H9 (cell line): ENCODE results near the gene CPT1B. TPM values are rescaled to one million over a fixed set of nuclear protein-coding genes. Genes with fewer than 3 reads are reported as not detected.

Experiments
- DNase-seq: peaks from one replicate; pipeline ENCODE4 v3.0.0-alpha.2; 2017
- H2AFZ ChIP-seq: one replicate; pipeline ENCODE4 v1.6.1; 2013; ENCODE audit warnings: mild to moderate bottlenecking, low read length, control low read depth, moderate library complexity
- H2AK5ac ChIP-seq: 2 replicates; pipeline ENCODE4 v1.6.1; 2013; ENCODE audit warnings: low read length, control low read depth, mixed read lengths; ENCODE audit not compliant: insufficient read length
- H2BK120ac ChIP-seq: one replicate; pipeline ENCODE4 v1.6.1; 2013; ENCODE audit warnings: low read depth, mild to moderate bottlenecking, low read length, control low read depth, inconsistent platforms; ENCODE audit not compliant: poor library complexity, severe bottlenecking
- H2BK12ac ChIP-seq: 2 replicates; pipeline ENCODE4 v1.6.1; 2013; ENCODE audit warnings: low read length, control low read depth, mixed read lengths, low read depth; ENCODE audit not compliant: insufficient read length
- H2BK15ac ChIP-seq: 2 replicates; pipeline ENCODE4 v1.6.1; 2013; ENCODE audit warnings: low read depth, low read length, control low read depth
- H2BK20ac ChIP-seq: one replicate; pipeline ENCODE4 v1.6.1; 2013; ENCODE audit warnings: low read depth, mild to moderate bottlenecking, low read length, control low read depth, inconsistent platforms; ENCODE audit not compliant: poor library complexity, severe bottlenecking
- H2BK5ac ChIP-seq: 2 replicates; pipeline ENCODE4 v1.6.1; 2013; ENCODE audit warnings: low read length, control low read depth, mixed read lengths; ENCODE audit not compliant: insufficient read length
- H3K14ac ChIP-seq: 2 replicates; pipeline ENCODE4 v1.6.1; 2013; ENCODE audit warnings: low read length, control low read depth; ENCODE audit not compliant: insufficient read depth
- H3K18ac ChIP-seq: 2 replicates; pipeline ENCODE4 v1.6.1; 2013; ENCODE audit warnings: low read depth, mild to moderate bottlenecking, mixed read lengths, low read length, control low read depth; ENCODE audit not compliant: insufficient read length
- H3K23ac ChIP-seq: 2 replicates; pipeline ENCODE4 v1.6.1; 2013; ENCODE audit warnings: low read length, control low read depth, mixed read lengths, low read depth; ENCODE audit not compliant: insufficient read length
- H3K23me2 ChIP-seq: 2 replicates; pipeline ENCODE4 v1.6.1; 2013; ENCODE audit warnings: low read depth, mild to moderate bottlenecking, mixed read lengths, low read length, control low read depth; ENCODE audit not compliant: insufficient read length, poor library complexity, severe bottlenecking
- H3K27ac ChIP-seq: 2 replicates; pipeline ENCODE4 v1.5.1; 2013; ENCODE audit warnings: low read length, control low read depth, mixed read lengths, low read depth; ENCODE audit not compliant: insufficient read length
- H3K27me3 ChIP-seq: 2 replicates; pipeline ENCODE4 v1.6.1; 2013; ENCODE audit warnings: low read length, control low read depth, inconsistent platforms; ENCODE audit not compliant: insufficient read depth
- H3K4ac ChIP-seq: 2 replicates; pipeline ENCODE4 v1.6.1; 2013; ENCODE audit warnings: low read depth, mild to moderate bottlenecking, control low read depth, inconsistent platforms, low read length, moderate library complexity
- H3K4me1 ChIP-seq: 2 replicates; pipeline ENCODE4 v1.6.1; 2013; ENCODE audit warnings: low read length, control low read depth, inconsistent platforms; ENCODE audit not compliant: insufficient read depth
- H3K4me2 ChIP-seq: 2 replicates; pipeline ENCODE4 v1.6.1; 2013; ENCODE audit warnings: low read length, control low read depth, mixed read lengths; ENCODE audit not compliant: insufficient read length, insufficient read depth
- H3K56ac ChIP-seq: 2 replicates; pipeline ENCODE4 v1.6.1; 2013; ENCODE audit warnings: low read depth, mild to moderate bottlenecking, mixed read lengths, low read length, control low read depth; ENCODE audit not compliant: insufficient read length
- H3K79me1 ChIP-seq: 2 replicates; pipeline ENCODE4 v1.6.1; 2013; ENCODE audit warnings: low read depth, mild to moderate bottlenecking, moderate library complexity, low read length, control low read depth, inconsistent platforms; ENCODE audit not compliant: insufficient read depth, poor library complexity, severe bottlenecking
- H3K79me2 ChIP-seq: 2 replicates; pipeline ENCODE4 v1.6.1; 2013; ENCODE audit warnings: low read length, control low read depth, inconsistent platforms; ENCODE audit not compliant: insufficient read depth
- H3K9ac ChIP-seq: 2 replicates; pipeline ENCODE4 v1.6.1; 2013; ENCODE audit warnings: low read length, control low read depth, mixed read lengths; ENCODE audit not compliant: insufficient read length; ENCODE audit errors: extremely low read depth
- H3K9me3 ChIP-seq: one replicate; pipeline ENCODE4 v1.6.1; 2013; ENCODE audit warnings: low read depth, low read length, inconsistent platforms; ENCODE audit not compliant: control insufficient read depth
- H3T11ph ChIP-seq: one replicate; pipeline ENCODE4 v1.6.1; 2013; ENCODE audit warnings: mild to moderate bottlenecking, low read length, control low read depth, inconsistent platforms
- H4K20me1 ChIP-seq: one replicate; pipeline ENCODE4 v1.6.1; 2013; ENCODE audit not compliant: control insufficient read depth, insufficient read length, insufficient read depth
- H4K5ac ChIP-seq: 2 replicates; pipeline ENCODE4 v1.6.1; 2013; ENCODE audit warnings: low read depth, mild to moderate bottlenecking, mixed read lengths, low read length, control low read depth; ENCODE audit not compliant: insufficient read length
- H4K8ac ChIP-seq: replicated peaks from 2 replicates; pipeline ENCODE4 v1.6.1; 2013; ENCODE audit warnings: low read length, control low read depth, mixed read lengths, low read depth; ENCODE audit not compliant: insufficient read length
- H4K91ac ChIP-seq: 2 replicates; pipeline ENCODE4 v1.6.1; 2013; ENCODE audit warnings: low read depth, mild to moderate bottlenecking, moderate library complexity, mixed read lengths, low read length, control low read depth; ENCODE audit not compliant: insufficient read length
- H3K27ac Mint-ChIP-seq, 3 experiments: 2 replicates in 2 of 3; 3 replicates in 1 of 3; pipeline ENCODE4 v1.8.0; 2020 to 2021; ENCODE audit warnings: mixed read lengths in 3 of 3, mild to moderate bottlenecking in 1 of 3, moderate library complexity in 1 of 3
- H3K27me3 Mint-ChIP-seq: 2 replicates; pipeline ENCODE4 v1.8.0; 2021; ENCODE audit warnings: low read depth, mild to moderate bottlenecking, moderate library complexity, mixed read lengths
- H3K36me3 Mint-ChIP-seq, 3 experiments: 2 replicates in 2 of 3; 3 replicates in 1 of 3; pipeline ENCODE4 v1.8.0; 2020 to 2021; ENCODE audit warnings: low read depth in 3 of 3, mixed read lengths in 3 of 3; ENCODE audit not compliant: insufficient read depth in 1 of 3
- H3K4me1 Mint-ChIP-seq, 2 experiments: 2 replicates each; pipeline ENCODE4 v1.8.0; 2020; ENCODE audit warnings: mixed read lengths in 2 of 2
- H3K4me3 Mint-ChIP-seq, 2 experiments: 2 replicates in 1 of 2; 3 replicates in 1 of 2; pipeline ENCODE4 v1.8.0; 2020 to 2021; ENCODE audit warnings: mild to moderate bottlenecking in 2 of 2, mixed read lengths in 2 of 2, moderate library complexity in 1 of 2
- H3K9me3 Mint-ChIP-seq, 2 experiments: 2 replicates in 1 of 2; 3 replicates in 1 of 2; pipeline ENCODE4 v1.8.0; 2020; ENCODE audit warnings: mild to moderate bottlenecking in 2 of 2, mixed read lengths in 2 of 2, moderate library complexity in 1 of 2
- WGBS: extraction: QIAGEN DNeasy Blood & Tissue Kit; methylation state at CpG from one replicate; pipeline ENCODE4 v1.1.7; 2013; ENCODE audit warnings: missing lambda C conversion rate, low lambda C conversion rate, mixed read lengths; ENCODE audit not compliant: insufficient read length; ENCODE audit errors: extremely low coverage; 5-methylcytosine and 5-hydroxymethylcytosine counted together
- total RNA-seq: library from RNA; stranded (reverse); gene quantifications from 2 replicates; pipeline ENCODE4 v1.2.1, GENCODE V29; 2021
- TF ChIP-seq, protein P1 (sequence below): fragments of 200-600 bp; sonication (generic); conservative IDR thresholded peaks from 3 replicates; pipeline ENCODE4 v1.8.0; 2021; ENCODE audit warnings: antibody characterized with exemption, mild to moderate bottlenecking

The CPT1B gene
- total RNA-seq, 1 experiment from 2014 or later = 65.7 TPM

DNA sequence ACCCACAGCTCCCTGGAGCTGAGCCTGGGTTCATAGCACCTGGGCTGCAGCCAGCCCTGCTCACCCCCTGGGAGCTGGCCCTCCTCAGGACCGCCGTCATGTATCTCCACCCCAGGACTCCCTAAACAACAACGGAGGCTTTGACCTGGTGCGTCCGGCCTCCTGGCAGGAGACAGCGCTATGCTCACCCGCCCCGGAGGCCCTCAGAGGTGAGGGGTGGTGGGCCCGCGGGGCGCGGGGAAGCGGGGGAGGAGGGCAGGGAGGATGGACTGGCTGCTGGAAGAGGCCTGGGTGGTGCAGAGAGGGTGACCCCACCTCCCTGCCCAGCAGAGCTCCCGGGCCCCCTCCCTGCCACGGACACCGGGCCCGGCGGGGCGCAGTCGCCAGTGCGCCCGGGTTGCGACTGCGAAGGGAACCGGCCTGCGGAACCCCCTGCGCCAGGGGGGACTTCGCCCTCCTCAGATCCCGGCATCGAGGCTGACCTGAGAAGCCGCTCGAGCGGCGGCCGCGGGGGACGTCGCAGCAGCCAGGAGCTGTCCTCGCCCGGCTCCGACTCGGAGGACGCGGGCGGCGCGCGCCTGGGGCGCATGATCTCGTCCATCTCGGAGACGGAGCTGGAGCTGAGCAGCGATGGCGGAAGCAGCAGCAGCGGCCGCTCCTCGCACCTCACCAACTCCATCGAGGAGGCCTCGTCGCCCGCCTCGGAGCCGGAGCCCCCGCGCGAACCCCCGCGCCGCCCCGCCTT, 25.5 kb upstream of the CPT1B start:
- Histone ChIP-seq H4K20me1 (no peaks in the 10 kb centered on the region), H3K4me2 (no peak overlapping the region), H3K27ac (no peak overlapping the region), H3K27me3 (peaks cover 4% of the 10 kb centered on the region; the same call in 1 of the 2 replicates), H4K91ac (no peak overlapping the region), H3K23ac (no peak overlapping the region), H3K79me1 (no peaks in the 10 kb centered on the region), H3T11ph (no peak overlapping the region), H3K9ac (no peak overlapping the region), H2AK5ac (no peak overlapping the region), H2AFZ (no peak overlapping the region), H3K23me2 (peaks cover 3% of the 10 kb centered on the region), H2BK5ac (no peak overlapping the region), H2BK120ac (no peak overlapping the region), H4K8ac (no peak overlapping the region), H3K79me2 (no peaks in the 10 kb centered on the region), H3K14ac (no peak overlapping the region), H3K18ac (no peak overlapping the region), H2BK20ac (no peak overlapping the region), H3K9me3 (no peaks in the 10 kb centered on the region), H2BK12ac (no peak overlapping the region), H3K4me1 (no peaks in the 10 kb centered on the region; the same call in 1 of the 2 replicates), H3K56ac (no peak overlapping the region), H3K4ac (no peak overlapping the region), H2BK15ac (no peak overlapping the region), H4K5ac (no peak overlapping the region)
- peaks cover 13 to 14% of the 10 kb centered on the region in 2 experiments for H3K4me1 Mint-ChIP-seq
- no peak for DNase-seq
- peaks cover 47% of the 10 kb centered on the region for H3K27me3 Mint-ChIP-seq
- no peak overlapping the region for H3K4me3 Mint-ChIP-seq
- WGBS = no CpG with 5 or more reads among the region's 70 CpGs
- TF ChIP-seq, protein P1, sequence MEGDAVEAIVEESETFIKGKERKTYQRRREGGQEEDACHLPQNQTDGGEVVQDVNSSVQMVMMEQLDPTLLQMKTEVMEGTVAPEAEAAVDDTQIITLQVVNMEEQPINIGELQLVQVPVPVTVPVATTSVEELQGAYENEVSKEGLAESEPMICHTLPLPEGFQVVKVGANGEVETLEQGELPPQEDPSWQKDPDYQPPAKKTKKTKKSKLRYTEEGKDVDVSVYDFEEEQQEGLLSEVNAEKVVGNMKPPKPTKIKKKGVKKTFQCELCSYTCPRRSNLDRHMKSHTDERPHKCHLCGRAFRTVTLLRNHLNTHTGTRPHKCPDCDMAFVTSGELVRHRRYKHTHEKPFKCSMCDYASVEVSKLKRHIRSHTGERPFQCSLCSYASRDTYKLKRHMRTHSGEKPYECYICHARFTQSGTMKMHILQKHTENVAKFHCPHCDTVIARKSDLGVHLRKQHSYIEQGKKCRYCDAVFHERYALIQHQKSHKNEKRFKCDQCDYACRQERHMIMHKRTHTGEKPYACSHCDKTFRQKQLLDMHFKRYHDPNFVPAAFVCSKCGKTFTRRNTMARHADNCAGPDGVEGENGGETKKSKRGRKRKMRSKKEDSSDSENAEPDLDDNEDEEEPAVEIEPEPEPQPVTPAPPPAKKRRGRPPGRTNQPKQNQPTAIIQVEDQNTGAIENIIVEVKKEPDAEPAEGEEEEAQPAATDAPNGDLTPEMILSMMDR = no peak
- H3K27ac Mint-ChIP-seq = no peak overlapping the region
- no peaks in the 10 kb centered on the region; a peak in 1 of 7 replicates for H3K36me3 Mint-ChIP-seq
- no peaks in the 10 kb centered on the region; a peak in 1 of 5 replicates for H3K9me3 Mint-ChIP-seq
